Raji (cell line): ENCODE results near the gene DCLRE1B.

Experiments used
- POLR2A ChIP-seq: IDR thresholded peaks from 2 replicates; pipeline ENCODE4 v1.6.1; 2011; ENCODE audit warnings: low read depth, low read length, control low read depth; ENCODE audit not compliant: insufficient read depth

The DCLRE1B gene

GRCh38 chr1:113929750-113930498 is 24.8 kb downstream of the DCLRE1B start:
- no peak for TF ChIP-seq POLR2A

GRCh38 chr1:113930499-113931161 is 25.5 kb downstream of the DCLRE1B start:
- no peak for TF ChIP-seq POLR2A

- no peak for TF ChIP-seq POLR2A
Measured at GRCh38 chr1:113931451-113931851, 26.3 kb downstream of the DCLRE1B start.

GRCh38 chr1:113934006-113934405 is 28.9 kb downstream of the DCLRE1B start:
- no peak for TF ChIP-seq POLR2A

GRCh38 chr1:113934511-113935055 is 29.5 kb downstream of the DCLRE1B start:
- TF ChIP-seq POLR2A, result no peak

- TF ChIP-seq POLR2A, result no peak
Measured at GRCh38 chr1:113935176-113935575, 30.1 kb downstream of the DCLRE1B start.

- no peak for TF ChIP-seq POLR2A
Measured at GRCh38 chr1:113935970-113936369, 30.8 kb downstream of the DCLRE1B start.

- TF ChIP-seq POLR2A, result no peak
Measured at GRCh38 chr1:113937146-113937545, 32.0 kb downstream of the DCLRE1B start.

GRCh38 chr1:113938192-113938591 is 33.1 kb downstream of the DCLRE1B start:
- no peak for TF ChIP-seq POLR2A

GRCh38 chr1:113940365-113941244 is 35.5 kb downstream of the DCLRE1B start:
- TF ChIP-seq POLR2A, result no peak

- TF ChIP-seq POLR2A, result no peak
Measured at GRCh38 chr1:113941245-113941559, 36.1 kb downstream of the DCLRE1B start.

- TF ChIP-seq POLR2A, result no peak
Measured at GRCh38 chr1:113942527-113942926, 37.4 kb downstream of the DCLRE1B start.

GRCh38 chr1:113943028-113943811 is 38.1 kb downstream of the DCLRE1B start:
- no peak for TF ChIP-seq POLR2A

GRCh38 chr1:113945329-113945728 is 40.2 kb downstream of the DCLRE1B start:
- no peak for TF ChIP-seq POLR2A

GRCh38 chr1:113946112-113946511 is 41.0 kb downstream of the DCLRE1B start:
- TF ChIP-seq POLR2A, result no peak
